WERI-Rb-1 (cell line): ENCODE data around the gene CTNNA1.

Experiments
- DNase-seq: peaks from one replicate; pipeline ENCODE4 v3.0.0-alpha.2; 2020
- H3K27ac ChIP-seq: fragments of 250-450 bp; sonication (Bioruptor Pico); 2 replicates; pipeline ENCODE4 v1.5.1; 2020; ENCODE audit warnings: mild to moderate bottlenecking, moderate library complexity
- H3K27me3 ChIP-seq: fragments of 250-450 bp; sonication (Bioruptor Pico); 2 replicates; pipeline ENCODE4 v1.5.1; 2021; ENCODE audit warnings: mild to moderate bottlenecking, low read depth, moderate library complexity; ENCODE audit not compliant: insufficient read depth, severe bottlenecking
- H3K36me3 ChIP-seq: fragments of 250-450 bp; sonication (Bioruptor Pico); 2 replicates; pipeline ENCODE4 v1.5.1; 2020; ENCODE audit warnings: mild to moderate bottlenecking, moderate library complexity
- H3K4me3 ChIP-seq: 2 replicates; pipeline ENCODE4 v1.5.1; 2011; ENCODE audit warnings: low read depth, mild to moderate bottlenecking, control low read depth, low read length
- H3K9me3 ChIP-seq: fragments of 250-450 bp; sonication (Bioruptor Pico); 2 replicates; pipeline ENCODE4 v1.5.1; 2021; ENCODE audit warnings: mild to moderate bottlenecking, moderate library complexity; ENCODE audit not compliant: severe bottlenecking
- TF ChIP-seq, protein P1 (sequence below): IDR thresholded peaks from 2 replicates; pipeline ENCODE4 v1.5.1; 2011; ENCODE audit warnings: low read depth, mild to moderate bottlenecking, control low read depth, inconsistent platforms, low read length

CTNNA1 gene

DNA sequence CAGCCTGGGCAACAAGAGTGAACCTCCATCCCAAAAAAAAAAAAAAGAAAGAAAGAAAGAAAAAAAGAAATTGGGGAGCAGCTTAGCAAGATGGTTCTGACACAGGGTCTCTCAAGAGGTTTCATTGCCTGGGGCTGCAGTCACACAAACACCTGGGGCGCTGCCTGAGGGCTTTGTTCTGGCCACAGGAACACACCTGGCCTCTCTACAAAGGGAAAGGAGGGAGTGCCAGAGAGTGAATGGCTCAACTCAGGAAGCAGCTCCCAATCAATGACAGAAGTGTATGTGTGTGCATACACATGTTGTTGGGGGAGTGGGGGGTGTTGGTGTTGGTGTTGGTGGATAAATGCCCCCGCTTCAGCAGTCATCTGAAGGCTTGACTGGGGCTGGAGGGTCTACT is 32.4 kb upstream of the CTNNA1 start:
- Histone ChIP-seq H3K9me3 (no peaks in the 10 kb centered on the region), H3K27me3 (no peaks in the 10 kb centered on the region), H3K4me3 (no peak overlapping the region), H3K27ac (no peak overlapping the region; the same call in 1 of the 2 replicates), H3K36me3 (no peaks in the 10 kb centered on the region)
- DNase-seq: no peak
- TF ChIP-seq, protein P1, sequence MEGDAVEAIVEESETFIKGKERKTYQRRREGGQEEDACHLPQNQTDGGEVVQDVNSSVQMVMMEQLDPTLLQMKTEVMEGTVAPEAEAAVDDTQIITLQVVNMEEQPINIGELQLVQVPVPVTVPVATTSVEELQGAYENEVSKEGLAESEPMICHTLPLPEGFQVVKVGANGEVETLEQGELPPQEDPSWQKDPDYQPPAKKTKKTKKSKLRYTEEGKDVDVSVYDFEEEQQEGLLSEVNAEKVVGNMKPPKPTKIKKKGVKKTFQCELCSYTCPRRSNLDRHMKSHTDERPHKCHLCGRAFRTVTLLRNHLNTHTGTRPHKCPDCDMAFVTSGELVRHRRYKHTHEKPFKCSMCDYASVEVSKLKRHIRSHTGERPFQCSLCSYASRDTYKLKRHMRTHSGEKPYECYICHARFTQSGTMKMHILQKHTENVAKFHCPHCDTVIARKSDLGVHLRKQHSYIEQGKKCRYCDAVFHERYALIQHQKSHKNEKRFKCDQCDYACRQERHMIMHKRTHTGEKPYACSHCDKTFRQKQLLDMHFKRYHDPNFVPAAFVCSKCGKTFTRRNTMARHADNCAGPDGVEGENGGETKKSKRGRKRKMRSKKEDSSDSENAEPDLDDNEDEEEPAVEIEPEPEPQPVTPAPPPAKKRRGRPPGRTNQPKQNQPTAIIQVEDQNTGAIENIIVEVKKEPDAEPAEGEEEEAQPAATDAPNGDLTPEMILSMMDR: no peak

DNA sequence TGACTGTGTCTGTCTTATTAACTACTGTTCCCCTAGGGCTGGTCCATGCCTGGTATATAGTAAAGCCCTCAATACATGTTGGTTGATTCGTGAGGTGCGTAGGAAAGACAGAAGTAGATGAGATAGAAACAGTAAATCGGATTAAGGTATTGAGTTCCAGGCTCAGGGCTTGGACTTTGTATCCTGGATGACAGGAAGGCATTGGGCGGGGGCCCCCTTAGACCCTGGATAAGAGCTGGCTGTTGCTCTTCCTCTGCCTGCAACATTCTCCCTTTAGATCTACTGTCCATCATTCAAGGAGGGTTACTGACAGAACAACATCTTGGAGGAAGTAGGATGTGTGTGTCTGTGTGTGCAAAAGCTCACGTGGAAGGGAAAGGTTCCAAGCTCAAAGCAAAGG is 31.2 kb upstream of the CTNNA1 start:
- peak overlapping the region; percentile 61 for H3K27ac ChIP-seq
- no peaks in the 10 kb centered on the region for H3K9me3 ChIP-seq
- H3K27me3 ChIP-seq: no peaks in the 10 kb centered on the region
- no peaks in the 10 kb centered on the region for H3K36me3 ChIP-seq
- TF ChIP-seq, protein P1: no peak
- no peak overlapping the region for H3K4me3 ChIP-seq
- DNase-seq: peak; percentile 84

DNA sequence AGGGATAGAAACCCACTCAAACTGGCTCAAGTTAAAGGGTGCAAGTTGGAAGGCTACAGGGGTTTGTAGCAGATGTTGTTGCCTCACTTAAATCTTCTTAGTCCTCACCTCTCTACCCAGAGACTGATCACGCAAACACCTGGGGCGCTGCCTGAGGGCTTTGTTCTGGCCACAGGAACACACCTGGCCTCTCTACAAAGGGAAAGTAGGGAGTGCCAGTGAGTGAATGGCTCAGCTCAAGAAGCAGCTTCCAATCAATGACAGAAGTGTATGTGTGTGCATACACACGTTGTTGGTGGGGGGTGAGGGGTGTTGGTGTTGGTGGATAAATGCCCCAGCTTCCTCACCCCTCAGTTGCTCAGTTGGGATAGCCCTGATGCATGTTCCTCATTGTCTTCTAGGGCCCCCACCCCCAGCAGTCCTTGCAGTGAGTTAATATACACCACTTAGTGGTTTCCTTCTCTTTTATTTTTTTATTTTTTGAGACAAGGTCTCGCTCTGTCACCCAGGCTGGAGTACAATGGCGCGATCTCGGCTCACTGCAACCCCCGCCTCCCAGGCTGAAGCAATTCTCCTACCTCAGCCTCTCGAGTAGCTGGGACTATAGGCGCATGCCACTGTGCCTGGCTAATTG is 30.6 kb upstream of the CTNNA1 start:
- no peak overlapping the region for H3K4me3 ChIP-seq
- TF ChIP-seq, protein P1: no peak
- no peaks in the 10 kb centered on the region for H3K27me3 ChIP-seq
- H3K36me3 ChIP-seq: no peaks in the 10 kb centered on the region
- peak; percentile 45 for DNase-seq
- H3K9me3 ChIP-seq: no peaks in the 10 kb centered on the region
- H3K27ac ChIP-seq: peak overlapping the region; percentile 61

DNA sequence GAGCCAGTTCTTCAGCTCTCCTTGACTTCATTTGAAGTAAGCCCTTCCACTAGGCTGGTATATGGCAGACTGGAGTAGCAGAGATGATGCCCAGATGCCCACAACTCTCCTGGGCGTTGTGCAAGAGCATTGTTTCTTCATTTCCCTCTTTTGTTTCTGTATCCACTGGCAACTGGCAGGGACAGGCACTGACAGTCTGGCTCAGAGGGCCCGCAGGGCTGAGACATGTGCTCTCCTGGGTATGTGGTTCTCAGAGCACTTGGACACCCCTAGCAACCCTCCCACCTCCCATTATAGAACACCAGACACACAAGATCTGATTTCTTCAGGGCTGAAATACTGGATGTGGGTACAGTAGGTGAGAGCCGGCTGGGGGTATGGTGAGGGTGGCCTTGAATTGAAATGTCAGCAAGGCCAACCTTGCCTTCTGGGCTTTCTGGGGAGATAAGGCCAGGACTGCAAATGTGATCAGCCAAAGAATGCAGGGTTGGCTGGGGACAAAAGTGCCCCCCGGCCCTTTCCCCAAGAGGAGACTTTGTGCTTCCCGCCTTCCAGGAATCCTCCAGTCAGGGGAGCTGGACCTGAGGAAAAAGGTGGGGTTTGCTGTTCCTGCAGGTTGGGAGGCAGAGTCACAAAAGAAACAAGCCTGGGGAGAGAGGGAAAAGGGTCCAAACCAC is 28.6 kb upstream of the CTNNA1 start:
- H3K9me3 ChIP-seq: no peaks in the 10 kb centered on the region
- DNase-seq: no peak
- no peaks in the 10 kb centered on the region for H3K27me3 ChIP-seq
- TF ChIP-seq, protein P1: no peak
- H3K27ac ChIP-seq: no peak overlapping the region
- no peak overlapping the region for H3K4me3 ChIP-seq
- H3K36me3 ChIP-seq: no peaks in the 10 kb centered on the region

DNA sequence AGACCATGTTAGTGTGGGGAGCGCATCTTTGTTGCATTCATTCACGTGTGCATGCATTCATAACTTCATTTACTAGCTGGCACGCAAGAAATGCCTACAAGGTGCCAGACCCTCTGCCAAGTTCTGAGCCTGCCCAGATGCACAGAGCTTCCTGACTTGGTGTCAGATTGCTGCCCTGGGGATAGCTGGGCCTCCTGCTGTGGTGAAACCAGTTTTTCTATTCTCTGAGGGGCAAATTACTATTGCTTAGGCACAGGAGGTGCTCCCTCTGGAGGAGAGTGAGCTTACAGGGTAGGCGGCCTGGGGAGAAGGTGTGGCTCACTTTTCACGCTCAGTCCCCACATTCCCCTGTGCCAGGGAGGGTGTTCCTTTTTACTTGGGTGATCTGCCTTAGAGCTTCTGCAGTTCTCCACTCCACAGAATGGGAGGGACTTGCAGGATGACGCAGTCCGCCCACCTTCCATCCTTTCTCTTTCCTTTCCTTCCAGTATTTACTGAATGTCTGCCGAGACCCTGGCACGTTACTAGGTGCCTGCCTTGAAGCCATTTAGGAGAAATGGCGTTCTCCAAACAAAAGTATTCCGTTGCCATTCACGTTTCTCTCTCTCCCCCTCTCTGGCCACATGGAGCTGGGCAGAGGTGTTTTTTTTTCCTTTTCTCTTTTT is 27.9 kb upstream of the CTNNA1 start:
- peak; percentile 33 for DNase-seq
- Histone ChIP-seq H3K36me3 (no peaks in the 10 kb centered on the region), H3K4me3 (no peak overlapping the region), H3K27me3 (no peaks in the 10 kb centered on the region), H3K27ac (no peak overlapping the region), H3K9me3 (no peaks in the 10 kb centered on the region)
- TF ChIP-seq, protein P1: peak; percentile 42; the same call in 1 of the 2 replicates
